ENCODE measurements around the gene ARL8B. TPM values are rescaled to one million over a fixed set of nuclear protein-coding genes. Genes with fewer than 3 reads are reported as not detected.

ARL8B gene
- total and polyA plus RNA-seq, 2 of the 8 experiments (the other 6 are each of a cell fraction or from before 2014, with no cell fraction given): 14.5 to 27.8 TPM

- no peaks in the 10 kb centered on the region for H3K79me2 ChIP-seq (ENCODE audit: control insufficient read depth in 1 of 2, insufficient read depth in 2 of 2, low read length in 2 of 2)
- H2BK20ac ChIP-seq (ENCODE audit: low read length): peak overlapping the region; percentile 61; the same call in 1 of the 2 replicates
- no peak overlapping the region for H3K4ac ChIP-seq (replicated peaks; ENCODE audit: insufficient read length, low read depth, low read length)
- no peak overlapping the region for H2BK12ac ChIP-seq (ENCODE audit: low read depth, low read length)
- H4K5ac ChIP-seq (ENCODE audit: insufficient read length, low read depth, low read length): no peak overlapping the region
- H3K27ac ChIP-seq (ENCODE audit: low read depth, low read length): no peak overlapping the region
- H3K36me3 ChIP-seq (ENCODE audit: control insufficient read depth in 2 of 4, insufficient read depth in 4 of 4, low read length in 3 of 4): no peaks in the 10 kb centered on the region
- H2AFZ ChIP-seq (ENCODE audit: low read length): no peak overlapping the region
- no peak overlapping the region for H3K23ac ChIP-seq (ENCODE audit: insufficient read length)
- no peak overlapping the region for H3K4me3 ChIP-seq (ENCODE audit: extremely low read depth in 1 of 4, insufficient read depth in 2 of 4, low read depth in 3 of 4, low read length in 4 of 4)
- H3K9me3 ChIP-seq (ENCODE audit: insufficient read depth in 2 of 2, low read depth in 1 of 2, low read length in 1 of 2): peaks cover 0 to 6% of the 10 kb centered on the region in 2 experiments; a peak in 1 of 4 replicates
- no peaks in the 10 kb centered on the region for H3K79me1 ChIP-seq (ENCODE audit: low read depth, low read length)
- DNase-seq (ENCODE audit: low read depth in 1 of 2, low spot score in 2 of 2): no peak
- H3K23me2 ChIP-seq (ENCODE audit: low read depth, low read length): no peaks in the 10 kb centered on the region
- H3K56ac ChIP-seq (replicated peaks; ENCODE audit: insufficient read length, low read depth, low read length): no peak overlapping the region
- 85% methylated on average over 3 of the region's 3 CpGs; no CpG with 5 or more reads in 1 of the 2 experiments for WGBS, 2 experiments (ENCODE audit: extremely low coverage in 1 of 2, insufficient coverage in 1 of 2, insufficient read length in 1 of 2, insufficient replicate concordance in 2 of 2, low coverage in 1 of 2, low lambda C conversion rate in 2 of 2, missing lambda C conversion rate in 1 of 2)
- no peak overlapping the region for H2AK5ac ChIP-seq (ENCODE audit: low read depth, low read length)
- CTCF ChIA-PET (ENCODE audit: partially characterized antibody): interaction anchor here (0.7 kb wide), 1 partner anchor 8 kb away, joined by 3 read pairs; no protein-coding TSS in a partner anchor
- H2BK5ac ChIP-seq (ENCODE audit: low read depth, low read length): no peak overlapping the region
- FAIRE-seq: no peak
- H3K14ac ChIP-seq (ENCODE audit: insufficient read length): no peak overlapping the region
- no peak overlapping the region for H3K18ac ChIP-seq (ENCODE audit: extremely low read depth, low read length)
- no peaks in the 10 kb centered on the region for H3K4me1 ChIP-seq (replicated peaks in 1 of 4; ENCODE audit: control insufficient read depth in 3 of 4, insufficient read depth in 4 of 4, low read length in 3 of 4)
- H4K20me1 ChIP-seq (replicated peaks in 1 of 2; ENCODE audit: control insufficient read depth in 1 of 2, insufficient read depth in 2 of 2, low read length in 2 of 2): no peaks in the 10 kb centered on the region
- H4K8ac ChIP-seq (ENCODE audit: extremely low read depth, insufficient read depth, low read length): no peak overlapping the region
- no peak overlapping the region for H2BK120ac ChIP-seq (replicated peaks; ENCODE audit: low read depth, low read length)
- no peaks in the 10 kb centered on the region for H3K27me3 ChIP-seq (replicated peaks in 1 of 4; ENCODE audit: control insufficient read depth in 3 of 4, extremely low read depth in 1 of 4, insufficient read depth in 3 of 4, low read length in 3 of 4)
- H4K91ac ChIP-seq (replicated peaks; ENCODE audit: insufficient read length, low read length): no peak overlapping the region
- POLR2A ChIA-PET (ENCODE audit: partially characterized antibody): no interaction called here
- H3K4me2 ChIP-seq (ENCODE audit: insufficient read depth in 1 of 2, low read depth in 2 of 2, low read length in 2 of 2): no peak overlapping the region
- H2BK15ac ChIP-seq (ENCODE audit: low read length): no peak overlapping the region
- H3K9ac ChIP-seq (replicated peaks in 1 of 4; ENCODE audit: extremely low read depth in 1 of 4, low read depth in 3 of 4, low read length in 3 of 4): no peak overlapping the region
- TF ChIP-seq CHD1 (IDR thresholded peaks at IDR 0.05; ENCODE audit: low read depth, low read length): no peak
- TF ChIP-seq SUZ12 (IDR thresholded peaks at IDR 0.05; ENCODE audit: low read length): no peak
- TF ChIP-seq BACH1 (IDR thresholded peaks at IDR 0.05; ENCODE audit: low read length): no peak
- no peak for TF ChIP-seq YY1 (IDR thresholded peaks at IDR 0.05; ENCODE audit: low read depth, low read length)
- TF ChIP-seq TEAD4 (IDR thresholded peaks at IDR 0.05; ENCODE audit: low read depth, low read length): no peak
- no peak for TF ChIP-seq NRF1 (IDR thresholded peaks at IDR 0.05; ENCODE audit: low read depth, low read length)
- no peak for TF ChIP-seq CHD2 (IDR thresholded peaks at IDR 0.05; ENCODE audit: low read length)
- TF ChIP-seq MAFK (IDR thresholded peaks at IDR 0.05; ENCODE audit: low read depth, low read length): no peak
- no peak for TF ChIP-seq CBX8 (IDR thresholded peaks at IDR 0.05; ENCODE audit: borderline replicate concordance, low read depth, low read length)
- no peak for TF ChIP-seq POLR2AphosphoS5 (IDR thresholded peaks at IDR 0.05; ENCODE audit: low read depth, low read length)
- TF ChIP-seq NANOG (IDR thresholded peaks at IDR 0.05; ENCODE audit: insufficient read depth, low read depth, low read length, poor library complexity, severe bottlenecking): no peak
Observed at GRCh38 chr3:5116538-5116937, 5.6 kb upstream of the ARL8B start.

Data from H1 (cell line).